WI38 (cell line): ENCODE measurements around the gene SCYL1.
"Not testable (repeated sequence)": the region's sequence is repeated elsewhere in the genome, so short reads cannot be mapped to it uniquely, and the experiment has no call there.

ENCODE experiments used
- H3K4me3 ChIP-seq: 2 replicates; pipeline ENCODE4 v1.5.1; 2011; ENCODE audit warnings: low read depth, mild to moderate bottlenecking, control low read depth, low read length
- TF ChIP-seq, protein P1 (sequence below): IDR thresholded peaks from 2 replicates; pipeline ENCODE4 v1.5.1; 2012; ENCODE audit warnings: low read depth, mild to moderate bottlenecking, control low read depth, low read length

Gene SCYL1

DNA sequence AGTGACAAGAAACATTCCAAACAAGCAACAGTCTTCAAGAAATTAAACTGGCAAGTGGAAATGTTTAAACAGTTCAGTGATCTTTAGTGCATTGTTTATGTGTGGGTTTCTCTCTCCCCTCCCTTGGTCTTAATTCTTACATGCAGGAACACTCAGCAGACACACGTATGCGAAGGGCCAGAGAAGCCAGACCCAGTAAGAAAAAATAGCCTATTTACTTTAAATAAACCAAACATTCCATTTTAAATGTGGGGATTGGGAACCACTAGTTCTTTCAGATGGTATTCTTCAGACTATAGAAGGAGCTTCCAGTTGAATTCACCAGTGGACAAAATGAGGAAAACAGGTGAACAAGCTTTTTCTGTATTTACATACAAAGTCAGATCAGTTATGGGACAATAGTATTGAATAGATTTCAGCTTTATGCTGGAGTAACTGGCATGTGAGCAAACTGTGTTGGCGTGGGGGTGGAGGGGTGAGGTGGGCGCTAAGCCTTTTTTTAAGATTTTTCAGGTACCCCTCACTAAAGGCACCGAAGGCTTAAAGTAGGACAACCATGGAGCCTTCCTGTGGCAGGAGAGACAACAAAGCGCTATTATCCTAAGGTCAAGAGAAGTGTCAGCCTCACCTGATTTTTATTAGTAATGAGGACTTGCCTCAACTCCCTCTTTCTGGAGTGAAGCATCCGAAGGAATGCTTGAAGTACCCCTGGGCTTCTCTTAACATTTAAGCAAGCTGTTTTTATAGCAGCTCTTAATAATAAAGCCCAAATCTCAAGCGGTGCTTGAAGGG is 20.0 kb upstream of the SCYL1 start:
- TF ChIP-seq, protein P1, sequence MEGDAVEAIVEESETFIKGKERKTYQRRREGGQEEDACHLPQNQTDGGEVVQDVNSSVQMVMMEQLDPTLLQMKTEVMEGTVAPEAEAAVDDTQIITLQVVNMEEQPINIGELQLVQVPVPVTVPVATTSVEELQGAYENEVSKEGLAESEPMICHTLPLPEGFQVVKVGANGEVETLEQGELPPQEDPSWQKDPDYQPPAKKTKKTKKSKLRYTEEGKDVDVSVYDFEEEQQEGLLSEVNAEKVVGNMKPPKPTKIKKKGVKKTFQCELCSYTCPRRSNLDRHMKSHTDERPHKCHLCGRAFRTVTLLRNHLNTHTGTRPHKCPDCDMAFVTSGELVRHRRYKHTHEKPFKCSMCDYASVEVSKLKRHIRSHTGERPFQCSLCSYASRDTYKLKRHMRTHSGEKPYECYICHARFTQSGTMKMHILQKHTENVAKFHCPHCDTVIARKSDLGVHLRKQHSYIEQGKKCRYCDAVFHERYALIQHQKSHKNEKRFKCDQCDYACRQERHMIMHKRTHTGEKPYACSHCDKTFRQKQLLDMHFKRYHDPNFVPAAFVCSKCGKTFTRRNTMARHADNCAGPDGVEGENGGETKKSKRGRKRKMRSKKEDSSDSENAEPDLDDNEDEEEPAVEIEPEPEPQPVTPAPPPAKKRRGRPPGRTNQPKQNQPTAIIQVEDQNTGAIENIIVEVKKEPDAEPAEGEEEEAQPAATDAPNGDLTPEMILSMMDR: no peak
- peak overlapping the region; percentile 98 for H3K4me3 ChIP-seq

DNA sequence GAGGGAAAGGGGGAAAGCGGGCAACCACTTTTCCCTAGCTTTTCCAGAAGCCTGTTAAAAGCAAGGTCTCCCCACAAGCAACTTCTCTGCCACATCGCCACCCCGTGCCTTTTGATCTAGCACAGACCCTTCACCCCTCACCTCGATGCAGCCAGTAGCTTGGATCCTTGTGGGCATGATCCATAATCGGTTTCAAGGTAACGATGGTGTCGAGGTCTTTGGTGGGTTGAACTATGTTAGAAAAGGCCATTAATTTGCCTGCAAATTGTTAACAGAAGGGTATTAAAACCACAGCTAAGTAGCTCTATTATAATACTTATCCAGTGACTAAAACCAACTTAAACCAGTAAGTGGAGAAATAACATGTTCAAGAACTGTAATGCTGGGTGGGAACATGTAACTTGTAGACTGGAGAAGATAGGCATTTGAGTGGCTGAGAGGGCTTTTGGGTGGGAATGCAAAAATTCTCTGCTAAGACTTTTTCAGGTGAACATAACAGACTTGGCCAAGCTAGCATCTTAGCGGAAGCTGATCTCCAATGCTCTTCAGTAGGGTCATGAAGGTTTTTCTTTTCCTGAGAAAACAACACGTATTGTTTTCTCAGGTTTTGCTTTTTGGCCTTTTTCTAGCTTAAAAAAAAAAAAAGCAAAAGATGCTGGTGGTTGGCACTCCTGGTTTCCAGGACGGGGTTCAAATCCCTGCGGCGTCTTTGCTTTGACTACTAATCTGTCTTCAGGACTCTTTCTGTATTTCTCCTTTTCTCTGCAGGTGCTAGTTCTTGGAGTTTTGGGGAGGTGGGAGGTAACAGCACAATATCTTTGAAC is 19.2 kb upstream of the SCYL1 start:
- TF ChIP-seq, protein P1: no peak
- H3K4me3 ChIP-seq: peak overlapping the region; percentile 98

DNA sequence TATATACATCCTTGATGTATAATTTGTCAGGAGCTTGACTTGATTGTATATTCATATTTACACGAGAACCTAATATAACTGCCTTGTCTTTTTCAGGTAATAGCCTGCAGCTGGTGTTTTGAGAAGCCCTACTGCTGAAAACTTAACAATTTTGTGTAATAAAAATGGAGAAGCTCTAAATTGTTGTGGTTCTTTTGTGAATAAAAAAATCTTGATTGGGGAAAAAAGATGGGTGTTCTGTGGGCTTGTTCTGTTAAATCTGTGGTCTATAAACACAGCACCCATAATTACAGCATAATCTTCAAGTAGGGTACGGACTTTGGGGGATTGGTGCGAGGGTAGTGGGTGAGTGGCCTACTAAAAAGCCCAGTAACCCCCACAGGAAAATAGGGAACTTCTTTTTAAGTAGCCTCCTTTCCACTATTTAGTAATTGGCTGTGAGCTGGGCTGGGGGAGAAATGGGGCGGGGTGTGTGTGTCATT is 18.6 kb upstream of the SCYL1 start:
- H3K4me3 ChIP-seq: peak overlapping the region; percentile 98
- TF ChIP-seq, protein P1: no peak

DNA sequence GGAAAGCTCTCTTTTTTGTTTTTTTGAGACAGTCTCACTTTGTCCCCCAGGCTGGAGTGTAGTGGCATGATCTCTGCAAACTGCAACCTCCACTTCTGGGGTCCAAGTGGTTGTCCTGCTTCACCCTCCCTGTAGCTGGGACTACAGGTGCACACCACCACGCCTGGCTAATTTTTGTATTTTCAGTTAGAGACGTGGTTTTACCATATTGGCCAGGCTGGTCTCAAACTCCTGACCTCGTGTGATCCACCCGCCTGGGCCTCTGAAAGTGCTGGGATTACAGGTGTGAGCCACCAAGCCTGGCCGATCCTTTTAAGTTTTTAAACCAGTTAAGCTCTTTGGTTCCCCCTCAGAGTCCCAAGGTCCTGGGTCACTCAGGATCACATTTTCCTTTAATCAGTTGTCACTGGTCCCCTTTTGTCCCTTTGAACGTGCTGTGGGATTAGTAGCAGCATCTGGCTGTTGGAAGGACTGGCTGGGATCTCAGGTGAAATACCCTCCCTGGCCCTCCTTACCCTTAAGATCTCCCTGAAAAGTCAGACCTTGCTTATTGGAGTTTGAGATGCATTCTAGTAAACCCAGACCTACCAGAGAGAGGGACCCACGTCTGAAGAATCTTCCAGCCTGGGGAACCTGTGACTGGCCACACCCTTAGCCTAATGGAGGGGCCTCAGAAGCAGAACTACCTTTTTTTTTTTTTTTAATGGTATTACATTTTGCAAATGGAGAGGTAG is 17.9 kb upstream of the SCYL1 start:
- peak overlapping the region; percentile 98 for H3K4me3 ChIP-seq
- TF ChIP-seq, protein P1: no peak

DNA sequence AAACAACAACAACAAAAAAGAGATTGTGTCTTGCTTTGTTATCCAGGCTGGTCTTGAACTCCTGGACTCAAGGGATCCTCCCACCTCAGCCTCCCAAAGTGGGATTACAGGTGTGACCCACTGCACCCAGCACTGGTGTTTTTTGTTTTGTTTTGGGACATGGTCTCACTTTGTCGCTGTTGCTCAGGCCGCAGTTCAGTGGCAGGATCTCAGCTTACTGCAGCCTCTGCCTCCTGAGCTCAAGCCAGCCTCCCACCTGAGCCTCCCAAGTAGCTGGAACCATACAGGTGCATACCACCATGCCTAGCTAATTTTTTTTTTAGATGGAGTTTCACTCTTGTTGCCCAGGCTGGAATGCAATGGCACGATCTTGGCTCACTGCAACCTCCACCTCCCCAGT is 12.6 kb upstream of the SCYL1 start:
- H3K4me3 ChIP-seq: not testable (repeated sequence)

DNA sequence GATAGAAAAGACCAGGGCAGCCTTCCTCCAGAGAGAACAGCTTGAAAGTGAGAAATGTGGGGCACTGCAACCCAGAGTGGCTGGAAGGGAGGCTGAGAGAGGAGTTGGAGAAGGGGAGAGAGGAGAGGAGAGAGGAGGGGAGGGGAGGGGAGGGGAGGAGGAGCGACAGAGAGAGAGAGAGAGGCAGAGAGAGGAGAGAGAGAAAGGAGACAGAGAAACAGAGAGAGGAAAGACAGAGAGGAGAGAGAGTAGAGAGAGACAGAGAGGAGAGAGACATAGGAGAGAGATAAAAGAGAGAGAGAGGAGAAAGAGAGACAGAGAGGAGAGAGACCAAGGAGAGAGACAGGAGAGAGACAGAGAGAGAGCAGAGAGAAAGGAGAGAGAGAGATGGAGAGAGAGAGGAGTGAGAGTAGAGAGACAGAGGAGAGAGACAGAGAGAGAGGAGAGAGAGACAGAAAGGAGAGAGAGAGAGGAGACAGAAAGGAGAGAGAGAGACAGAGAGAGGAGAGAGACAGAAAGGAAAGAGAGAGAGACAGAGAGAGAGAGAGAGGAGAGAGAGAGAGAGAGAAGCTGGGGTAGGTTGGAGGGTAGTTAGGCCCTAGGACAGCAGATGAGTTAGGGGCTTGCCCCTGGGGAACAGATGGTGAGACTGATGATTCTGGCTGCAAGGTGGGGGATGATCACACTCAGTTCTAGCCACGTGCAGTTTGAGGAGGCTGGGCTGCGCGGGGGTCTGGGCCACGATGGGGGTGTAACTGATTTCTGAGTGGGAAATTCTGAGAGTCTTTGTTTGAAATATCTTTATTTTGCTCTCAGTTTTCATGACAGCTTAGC is 8.5 kb upstream of the SCYL1 start:
- TF ChIP-seq, protein P1: no peak
- no peak overlapping the region for H3K4me3 ChIP-seq

DNA sequence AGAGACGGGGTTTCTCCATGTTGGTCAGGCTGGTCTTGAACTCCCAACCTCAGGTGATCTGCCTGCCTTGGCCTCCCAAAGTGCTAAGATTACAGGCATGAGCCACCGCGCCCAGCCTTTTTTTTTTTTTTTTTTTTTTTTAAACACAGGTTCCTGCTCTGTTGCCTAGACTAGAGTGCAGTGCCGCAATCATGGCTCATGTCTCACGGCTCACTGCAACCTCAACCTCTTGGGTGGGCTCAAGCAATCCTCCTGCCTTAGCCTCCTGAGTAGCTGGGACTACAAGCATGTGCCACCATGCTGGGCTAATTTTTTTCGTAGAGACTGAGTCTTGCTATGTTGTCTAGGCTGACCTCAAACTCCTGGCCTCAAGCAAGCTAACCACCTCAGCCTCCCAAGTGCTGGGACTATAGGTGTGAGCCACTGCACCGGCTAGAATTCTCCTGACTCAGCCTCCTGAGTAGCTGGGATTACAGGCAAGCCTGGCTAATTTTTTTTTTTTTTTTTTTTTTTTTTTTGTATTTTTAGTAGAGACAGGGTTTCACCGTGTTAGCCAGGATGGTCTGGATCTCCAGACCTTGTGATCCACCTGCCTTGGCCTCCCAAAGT is 5.8 kb upstream of the SCYL1 start:
- H3K4me3 ChIP-seq: not testable (repeated sequence)

DNA sequence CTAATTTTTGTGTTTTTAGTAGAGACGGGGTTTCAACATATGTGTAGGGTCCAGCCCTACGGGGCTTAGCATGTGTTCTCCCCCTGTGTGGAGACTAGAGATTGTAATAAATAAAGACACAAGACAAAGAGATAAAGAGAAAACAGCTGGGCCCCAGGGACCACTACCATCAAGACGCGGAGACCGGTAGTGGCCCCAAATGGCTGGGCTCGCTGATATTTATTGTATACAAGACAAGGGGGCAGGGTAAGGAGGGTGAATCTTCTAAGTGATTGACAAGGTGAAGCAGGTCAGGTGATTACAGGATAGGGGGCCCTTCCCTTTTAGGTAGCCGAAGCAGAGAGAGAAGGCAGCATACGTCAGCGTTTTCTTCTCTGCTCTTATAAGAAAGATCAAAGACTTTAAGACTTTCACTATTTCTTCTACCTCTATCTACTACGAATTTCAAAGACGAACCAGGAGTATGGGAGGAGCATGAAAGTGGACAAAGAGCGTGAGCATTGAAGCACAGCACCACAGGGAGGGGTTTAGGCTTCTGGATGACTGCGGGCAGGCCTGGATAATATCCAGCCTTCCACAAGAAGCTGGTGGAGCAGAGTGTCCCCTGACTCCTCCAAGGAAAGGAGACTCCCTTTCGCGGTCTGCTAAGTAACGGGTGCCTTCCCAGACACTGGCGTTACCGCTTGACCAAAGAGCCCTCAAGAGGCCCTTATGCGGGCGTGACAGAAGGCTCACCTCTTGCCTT is 2.9 kb upstream of the SCYL1 start:
- H3K4me3 ChIP-seq: not testable (repeated sequence)

DNA sequence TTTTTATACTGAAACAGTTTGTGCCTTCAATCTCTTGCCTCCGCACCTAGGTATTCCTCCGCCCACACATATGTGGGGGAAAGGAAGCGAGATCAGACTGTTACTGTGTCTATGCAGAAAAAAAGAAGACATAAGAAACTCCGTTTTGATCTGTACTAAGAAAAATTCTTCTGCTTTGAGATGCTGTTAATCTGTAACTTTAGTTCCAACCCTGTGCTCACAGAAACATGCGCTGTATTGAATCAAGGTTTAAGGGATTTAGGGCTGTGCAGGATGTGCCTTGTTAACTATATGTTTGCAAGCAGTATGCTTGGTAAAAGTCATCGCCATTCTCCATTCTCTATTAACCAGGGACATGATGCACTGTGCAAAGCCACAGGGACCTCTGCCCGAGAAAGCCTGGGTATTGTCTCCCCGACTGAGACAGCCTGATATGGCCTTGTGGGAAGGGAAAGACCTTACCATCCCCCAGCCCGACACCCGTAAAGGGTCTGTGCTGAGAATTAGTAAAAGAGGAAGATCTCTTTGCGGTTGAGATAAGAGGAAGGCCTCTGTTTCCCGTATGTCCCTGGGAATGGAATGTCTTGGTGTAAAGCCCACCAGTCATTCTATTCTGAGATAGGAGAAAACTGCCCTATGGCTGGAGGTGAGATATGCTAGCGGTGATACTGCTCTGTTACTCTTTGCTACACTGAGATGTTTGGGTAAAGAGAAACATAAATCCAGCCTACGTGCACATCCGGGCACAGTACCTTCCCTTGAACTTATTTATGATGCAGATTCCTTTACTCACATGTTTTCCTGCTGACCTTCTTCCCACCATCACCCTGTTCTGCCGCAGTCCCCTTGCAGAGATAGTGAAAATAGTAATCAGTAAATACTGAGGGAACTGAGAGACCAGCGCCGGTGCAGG is 1.9 kb upstream of the SCYL1 start:
- not testable (repeated sequence) for H3K4me3 ChIP-seq

DNA sequence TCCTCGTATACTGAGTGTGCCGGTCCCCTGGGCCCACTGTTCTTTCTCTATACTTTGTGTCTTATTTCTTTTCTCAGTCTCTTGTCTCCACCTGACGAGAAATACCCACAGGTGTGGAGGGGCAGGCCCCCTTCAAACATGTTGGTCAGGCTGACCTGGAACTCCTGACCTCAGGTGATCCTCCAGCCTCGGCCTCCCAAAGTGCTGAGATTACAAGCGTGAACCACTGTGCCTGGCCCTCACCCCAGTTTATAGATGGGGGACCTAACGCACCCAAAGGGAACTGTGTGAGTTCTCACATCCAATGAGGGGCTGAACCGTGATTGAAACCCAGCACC is 1.3 kb upstream of the SCYL1 start:
- H3K4me3 ChIP-seq: not testable (repeated sequence)
